HG03175 (cell line): ENCODE data around the gene SMOC2.
"Not testable (repeated sequence)": the region's sequence is repeated elsewhere in the genome, so short reads cannot be mapped to it uniquely, and the experiment has no call there.

ENCODE experiments used
- ATAC-seq: cut with Tn5 transposase; IDR thresholded peaks from one replicate; pipeline ENCODE4 v1.9.1; 2021; ENCODE audit warnings: mild to moderate bottlenecking, moderate library complexity; ENCODE audit not compliant: unreplicated experiment

SMOC2 gene

GRCh38 chr6:168563656-168564055, 122.7 kb downstream of the SMOC2 start:
- ATAC-seq, result no peak

- no peak for ATAC-seq
Measured at GRCh38 chr6:168565112-168565511, 124.1 kb downstream of the SMOC2 start.

- ATAC-seq, result no peak
Measured at GRCh38 chr6:168570211-168570610, 129.2 kb downstream of the SMOC2 start.

- no peak for ATAC-seq
Measured at GRCh38 chr6:168571268-168571667, 130.3 kb downstream of the SMOC2 start.

- ATAC-seq, result not testable (repeated sequence)
Measured at GRCh38 chr6:168573276-168573835, 132.4 kb downstream of the SMOC2 start.

GRCh38 chr6:168574075-168574698, 133.2 kb downstream of the SMOC2 start:
- ATAC-seq, result no peak

GRCh38 chr6:168574699-168575195, 133.8 kb downstream of the SMOC2 start:
- no peak for ATAC-seq

- no peak for ATAC-seq
Measured at GRCh38 chr6:168575346-168576098, 134.5 kb downstream of the SMOC2 start.

GRCh38 chr6:168576388-168576787, 135.4 kb downstream of the SMOC2 start:
- no peak for ATAC-seq

- ATAC-seq, result no peak
Measured at GRCh38 chr6:168577496-168577895, 136.5 kb downstream of the SMOC2 start.

- no peak for ATAC-seq
Measured at GRCh38 chr6:168578036-168578435, 137.1 kb downstream of the SMOC2 start.

GRCh38 chr6:168581236-168581635, 140.3 kb downstream of the SMOC2 start:
- ATAC-seq, result no peak

GRCh38 chr6:168581706-168582105, 140.7 kb downstream of the SMOC2 start:
- ATAC-seq, result no peak

GRCh38 chr6:168582571-168582981, 141.6 kb downstream of the SMOC2 start:
- ATAC-seq, result no peak

- ATAC-seq, result no peak
Measured at GRCh38 chr6:168583126-168583525, 142.1 kb downstream of the SMOC2 start.

- ATAC-seq, result no peak
Measured at GRCh38 chr6:168583821-168584220, 142.8 kb downstream of the SMOC2 start.

- ATAC-seq, result no peak
Measured at GRCh38 chr6:168584249-168584648, 143.3 kb downstream of the SMOC2 start.

GRCh38 chr6:168584671-168585070, 143.7 kb downstream of the SMOC2 start:
- no peak for ATAC-seq

- no peak for ATAC-seq
Measured at GRCh38 chr6:168585441-168585840, 144.5 kb downstream of the SMOC2 start.

- no peak for ATAC-seq
Measured at GRCh38 chr6:168589275-168589674, 148.3 kb downstream of the SMOC2 start.

- ATAC-seq, result no peak
Measured at GRCh38 chr6:168590406-168590805, 149.4 kb downstream of the SMOC2 start.

- no peak for ATAC-seq
Measured at GRCh38 chr6:168596344-168596743, 155.4 kb downstream of the SMOC2 start.
